Right hindlimb (tissue), 1 donor: ENCODE results near the gene AFAP1L1.
"Not testable (repeated sequence)": the region's sequence is repeated elsewhere in the genome, so short reads cannot be mapped to it uniquely, and the experiment has no call there.

ENCODE experiments used
- DNase-seq: peaks from one replicate; pipeline ENCODE4 v3.0.0-alpha.2; 2018

Gene AFAP1L1

DNA sequence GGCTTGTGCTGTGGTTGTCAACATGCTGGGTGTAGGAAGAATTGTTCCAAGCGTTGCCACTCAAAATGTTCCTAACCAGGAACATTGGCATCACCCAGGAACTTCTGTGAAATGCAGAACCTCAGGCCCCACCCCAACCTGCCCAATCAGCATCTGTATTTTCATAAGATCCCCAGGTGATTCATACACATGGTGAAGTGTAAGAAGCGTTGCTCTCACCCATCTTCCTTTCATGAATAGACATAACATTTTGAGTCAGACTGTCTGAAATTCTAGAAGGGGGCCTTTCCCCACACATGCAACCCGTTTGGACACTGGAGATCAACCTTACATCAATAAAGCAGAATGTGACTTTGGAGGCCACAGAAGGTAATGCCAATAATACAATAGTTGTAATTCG is 9.3 kb upstream of the AFAP1L1 start:
- no peak for DNase-seq

GRCh38 chr5:149264439-149265067 is 7.1 kb upstream of the AFAP1L1 start:
- no peak for DNase-seq

DNA sequence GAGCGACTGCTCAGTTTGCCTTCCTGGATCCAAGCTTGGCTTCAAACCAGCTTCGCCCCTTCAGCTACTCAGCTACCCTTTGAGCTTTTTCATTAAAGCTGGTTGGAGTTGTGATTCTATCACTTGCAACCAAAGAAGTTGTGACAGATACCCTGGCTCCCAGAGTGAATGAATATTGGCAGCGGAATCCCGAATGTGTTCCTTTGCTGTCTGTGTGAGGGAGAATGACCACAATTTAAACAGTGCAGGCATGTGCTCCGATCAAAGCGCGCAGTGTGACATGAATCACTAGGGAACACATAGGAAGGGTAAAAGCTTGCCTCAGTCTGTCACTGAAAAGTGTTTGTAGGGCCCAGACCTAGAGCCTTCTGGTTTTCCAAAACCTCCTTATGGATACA is 6.6 kb upstream of the AFAP1L1 start:
- no peak for DNase-seq

GRCh38 chr5:149265597-149265996 is 6.1 kb upstream of the AFAP1L1 start:
- DNase-seq, result no peak

DNA sequence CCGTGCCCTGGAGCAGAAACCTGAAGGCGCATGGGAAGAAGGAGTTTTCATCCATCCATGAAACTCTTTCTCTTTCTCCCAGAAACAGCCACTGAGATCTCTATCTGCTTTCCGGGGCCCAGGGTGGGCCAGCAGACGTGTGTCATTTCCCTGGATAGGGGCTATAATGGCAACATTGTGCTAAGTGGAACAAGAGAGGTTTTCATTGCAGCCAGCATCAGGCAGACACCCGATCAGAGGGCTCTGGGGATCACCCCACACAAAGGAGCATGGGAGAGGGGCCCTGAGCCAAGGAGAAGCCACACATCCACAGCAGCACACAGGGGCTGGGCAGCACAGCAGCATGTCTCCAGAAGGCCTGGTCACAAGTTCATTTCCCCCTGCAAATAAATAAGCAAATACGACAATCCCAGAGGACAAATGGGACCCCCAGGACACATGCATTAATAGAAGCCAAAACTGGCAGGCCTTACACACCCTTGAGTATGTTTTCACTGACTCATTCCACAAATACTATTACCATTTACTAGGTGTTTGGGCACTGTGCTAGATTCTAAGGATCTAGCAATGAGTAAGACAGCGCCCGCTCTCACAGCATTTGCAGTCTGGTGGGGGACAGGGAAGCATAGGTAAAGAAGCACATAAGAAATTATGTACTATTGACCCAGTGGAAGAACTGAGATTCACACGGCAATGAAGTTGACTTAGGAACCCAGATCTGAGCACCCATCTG is 4.3 kb upstream of the AFAP1L1 start:
- no peak for DNase-seq

DNA sequence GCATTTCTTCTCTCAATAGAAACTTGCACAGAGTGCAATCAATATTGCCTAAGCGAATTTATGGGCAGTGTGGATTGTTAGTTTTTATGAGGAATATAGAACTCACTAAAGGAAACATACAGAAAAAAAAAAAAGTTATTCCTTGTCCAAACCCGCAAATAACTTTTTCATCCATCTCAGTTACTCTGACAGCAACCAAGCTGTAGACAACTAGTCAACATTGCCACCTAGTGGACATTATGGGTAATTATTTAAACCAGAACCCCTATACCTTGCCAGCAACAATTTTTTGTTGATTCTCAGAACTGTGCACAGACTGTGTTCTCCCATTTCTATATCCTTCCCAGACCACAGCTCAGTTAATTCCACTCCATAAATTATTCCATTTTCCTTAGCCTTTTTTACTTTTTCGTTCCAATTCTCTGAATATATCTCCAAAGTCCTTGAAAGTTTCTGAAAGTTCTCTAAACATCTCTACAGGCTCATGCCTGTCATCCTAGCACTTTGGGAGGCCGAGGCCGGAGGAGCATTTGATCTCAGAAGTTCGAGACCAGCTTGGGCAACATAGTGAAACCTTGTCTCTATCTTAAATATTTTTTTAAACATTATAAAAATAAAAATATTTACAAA is 2.6 kb upstream of the AFAP1L1 start:
- DNase-seq, result no peak

- DNase-seq, result no peak
Observed at GRCh38 chr5:149271195-149271715, 404 bp upstream of the AFAP1L1 start.

DNA sequence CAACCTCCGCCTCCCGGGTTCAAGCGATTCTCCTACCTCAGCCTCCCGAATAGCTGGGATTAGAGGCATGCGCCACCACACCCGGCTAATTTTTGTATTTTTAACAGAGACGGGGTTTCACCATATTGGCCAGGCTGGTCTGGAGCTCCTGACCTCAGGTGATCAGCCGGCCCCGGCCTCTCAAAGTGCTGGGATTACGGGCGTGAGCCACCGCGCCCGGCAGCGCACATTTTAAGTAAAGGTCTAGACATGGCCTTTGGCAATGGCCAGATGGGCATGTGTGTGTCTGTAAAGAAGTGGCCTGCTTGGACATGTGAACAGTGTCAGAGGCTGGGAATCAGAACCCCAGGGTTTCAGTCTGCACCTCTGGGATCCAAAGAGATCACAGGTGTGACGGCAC is 1.1 kb downstream of the AFAP1L1 start:
- not testable (repeated sequence) for DNase-seq

DNA sequence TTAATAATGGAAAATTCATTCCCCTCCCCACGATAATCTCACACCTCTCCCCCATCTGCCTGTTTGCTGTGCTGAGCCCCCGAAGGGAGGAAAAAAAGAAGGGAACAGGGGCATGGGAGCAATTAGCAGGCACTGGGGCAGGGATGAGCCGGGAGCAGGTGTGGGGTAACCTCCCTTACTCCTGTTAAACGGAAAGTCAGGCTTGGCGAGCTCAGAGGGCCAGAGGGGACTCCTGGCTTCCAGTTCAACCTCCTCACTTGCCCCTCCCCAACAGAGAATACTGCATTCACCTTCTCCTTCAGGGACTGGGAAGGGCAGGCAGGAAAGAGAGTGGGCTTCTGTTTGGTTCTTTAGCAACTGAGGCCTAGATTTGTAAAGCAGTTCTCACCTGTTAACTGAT is 1.6 kb downstream of the AFAP1L1 start:
- DNase-seq, result no peak

DNA sequence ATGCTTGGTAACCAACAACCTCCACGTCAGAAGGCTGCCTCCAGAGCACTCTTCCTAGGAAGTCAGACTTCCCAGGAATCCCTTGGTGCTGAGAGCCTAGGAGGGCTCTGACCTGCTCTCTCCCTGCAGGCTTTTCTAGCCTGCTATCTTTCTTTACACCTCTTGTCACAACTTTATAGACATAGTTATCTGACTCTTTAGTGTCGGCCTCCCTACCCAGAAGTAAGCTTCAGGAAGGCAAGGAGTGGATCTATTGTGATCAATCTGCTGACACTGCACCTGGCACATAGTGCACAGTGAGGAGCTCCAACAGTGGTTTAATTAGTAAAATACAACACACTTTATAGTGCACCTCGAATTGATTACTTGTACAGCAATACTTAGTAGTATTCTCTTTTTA is 2.3 kb downstream of the AFAP1L1 start:
- DNase-seq, result no peak

DNA sequence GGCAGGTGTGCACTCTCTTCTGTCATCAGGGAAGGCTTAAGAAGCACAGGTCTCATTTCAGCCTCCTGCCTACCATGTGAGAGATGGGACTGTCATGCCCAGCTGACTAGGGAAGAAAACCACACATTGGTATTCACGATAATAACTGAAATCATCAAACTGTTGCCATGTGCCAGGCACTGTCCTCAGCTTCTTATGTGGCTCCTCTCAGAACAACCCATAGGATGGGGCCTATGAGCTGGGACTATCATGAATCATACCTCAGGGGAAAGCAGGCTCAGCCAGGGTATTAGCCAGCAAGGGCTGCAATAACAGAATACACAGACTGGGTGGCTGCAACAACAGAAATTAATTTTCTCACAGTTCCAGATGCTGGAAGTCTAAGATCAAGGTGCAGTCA is 3.3 kb downstream of the AFAP1L1 start:
- DNase-seq, result no peak

DNA sequence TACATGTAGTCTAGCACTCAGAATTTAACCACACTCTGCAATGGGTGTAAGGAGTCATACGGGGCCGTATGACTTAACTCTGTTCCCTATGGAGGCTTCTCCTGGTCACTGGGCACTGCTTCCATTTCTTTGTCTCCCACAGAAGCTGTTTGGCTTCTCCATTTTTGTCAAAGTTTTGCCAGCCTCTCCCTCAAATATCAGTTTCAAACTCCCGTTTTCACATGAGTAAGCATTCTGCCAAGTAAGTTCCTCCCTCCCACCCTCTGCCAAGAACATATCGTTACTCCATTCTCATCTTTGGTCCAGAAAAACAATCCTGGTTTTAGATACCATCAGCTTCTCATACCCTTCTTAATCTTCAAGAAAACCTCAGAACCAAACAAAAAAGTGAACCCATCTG is 6.1 kb downstream of the AFAP1L1 start:
- no peak for DNase-seq

DNA sequence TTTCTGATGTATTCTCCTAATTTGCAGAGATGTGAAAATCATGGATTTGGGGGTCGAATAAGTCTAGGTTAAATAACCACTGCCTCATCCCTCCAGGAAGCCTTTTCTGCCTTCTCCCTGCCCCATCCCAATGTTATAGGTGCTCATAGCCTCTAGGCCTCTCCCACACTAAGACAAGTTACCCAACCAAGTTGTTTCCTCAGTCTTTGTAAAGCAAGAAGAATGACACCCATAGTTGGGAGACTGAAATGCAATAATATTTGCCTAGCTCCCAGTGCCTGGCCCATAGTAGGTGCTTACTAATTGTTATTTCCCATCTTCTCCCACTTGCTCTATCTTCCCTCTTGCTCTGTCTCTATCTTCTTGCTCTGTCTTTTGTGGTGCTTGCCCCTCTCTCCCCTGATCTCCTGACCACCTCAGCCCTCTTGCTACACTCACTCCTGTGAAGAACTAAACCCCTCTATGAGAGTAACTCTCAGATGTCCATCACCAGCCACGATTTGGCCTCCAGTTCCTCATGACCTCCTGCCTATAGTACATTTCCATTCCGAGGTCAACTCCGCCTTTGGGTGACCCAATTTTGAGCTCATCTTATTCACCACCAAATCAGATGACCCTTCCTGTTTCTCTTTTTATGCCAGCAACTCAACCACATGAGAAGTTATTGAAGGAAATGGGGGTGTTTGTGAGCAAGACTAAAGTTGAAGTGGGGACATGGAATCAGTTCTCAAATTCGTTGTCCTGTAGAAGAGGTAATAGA is 7.0 kb downstream of the AFAP1L1 start:
- no peak for DNase-seq

DNA sequence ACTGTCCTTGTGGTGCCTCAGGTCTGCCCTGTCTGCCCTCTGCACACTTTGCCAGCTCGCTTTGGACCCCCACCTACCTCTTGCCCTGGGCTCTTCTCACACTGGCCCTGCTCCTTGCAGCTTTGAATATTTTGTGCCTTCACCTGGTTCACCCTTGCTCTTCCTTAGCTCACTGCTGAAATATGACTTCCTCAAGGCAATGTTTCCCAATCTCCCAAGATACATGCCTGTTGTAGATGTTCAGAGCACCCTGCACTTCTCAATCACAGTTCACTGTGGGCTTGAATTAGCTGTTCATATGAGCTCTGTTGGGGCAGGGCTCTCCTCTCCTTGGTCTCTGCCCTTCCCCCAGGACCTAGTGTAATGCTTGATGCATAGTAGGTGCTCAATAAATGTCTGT is 8.0 kb downstream of the AFAP1L1 start:
- DNase-seq, result no peak

DNA sequence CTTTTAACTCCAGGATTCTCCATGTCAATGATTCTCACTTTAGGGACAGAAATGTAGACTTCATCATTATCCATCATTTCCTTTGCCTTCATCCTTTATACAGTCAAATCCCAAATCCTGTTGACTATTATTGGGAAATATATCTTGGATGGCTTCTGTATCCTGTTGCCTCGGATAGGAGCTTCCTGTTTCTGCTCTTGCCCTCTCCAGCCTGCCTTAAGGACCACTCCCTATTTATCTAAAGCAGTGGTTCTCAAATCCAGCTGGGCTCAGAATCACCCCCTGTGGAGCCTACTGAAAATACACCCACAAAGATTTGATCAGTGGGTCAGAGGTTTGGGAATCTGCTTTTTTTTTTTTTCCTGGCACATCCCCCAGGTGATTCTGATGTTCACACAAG is 8.5 kb downstream of the AFAP1L1 start:
- DNase-seq, result no peak

DNA sequence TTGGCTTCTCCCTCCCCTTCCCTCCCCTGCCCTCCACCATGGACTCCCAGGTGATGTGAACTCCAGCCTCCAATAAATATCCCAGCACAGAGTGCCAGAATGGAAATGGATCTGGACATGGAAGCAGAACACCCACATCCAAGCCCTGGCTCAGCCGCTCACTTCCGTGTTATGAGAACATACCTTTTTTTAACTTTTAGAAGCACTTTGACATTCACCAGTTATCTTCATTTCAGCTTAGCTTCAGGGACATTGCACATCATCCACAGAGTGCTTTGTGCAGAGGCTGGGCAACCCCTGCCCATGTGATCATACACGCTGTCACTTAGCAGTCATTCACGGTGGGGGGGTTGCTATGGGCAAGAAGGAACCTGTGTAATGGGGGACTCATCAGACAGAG is 9.1 kb downstream of the AFAP1L1 start:
- no peak for DNase-seq

- DNase-seq, result no peak
Observed at GRCh38 chr5:149282027-149282965, 10.6 kb downstream of the AFAP1L1 start.

GRCh38 chr5:149282966-149283332 is 11.3 kb downstream of the AFAP1L1 start:
- DNase-seq, result no peak

GRCh38 chr5:149283626-149284480 is 12.2 kb downstream of the AFAP1L1 start:
- DNase-seq, result no peak

DNA sequence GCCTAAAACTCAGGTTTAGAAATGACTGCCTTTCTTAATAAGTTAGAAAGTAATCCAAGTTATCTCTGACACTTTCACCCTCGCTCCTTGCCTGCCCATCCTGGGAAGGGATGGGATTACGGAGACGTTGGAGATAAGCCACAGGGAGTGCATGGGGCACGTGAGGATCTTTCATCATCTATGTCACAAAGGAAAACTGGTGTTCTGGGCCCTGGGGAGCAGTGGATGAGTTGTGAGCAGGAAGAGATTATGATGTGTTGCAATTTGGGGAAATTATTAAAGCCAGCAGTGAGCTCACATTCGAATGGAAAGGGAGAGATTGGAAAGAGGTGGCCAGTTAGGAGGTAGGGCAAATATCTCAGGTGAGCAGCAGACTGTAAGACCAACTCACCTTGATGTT is 12.8 kb downstream of the AFAP1L1 start:
- no peak for DNase-seq

DNA sequence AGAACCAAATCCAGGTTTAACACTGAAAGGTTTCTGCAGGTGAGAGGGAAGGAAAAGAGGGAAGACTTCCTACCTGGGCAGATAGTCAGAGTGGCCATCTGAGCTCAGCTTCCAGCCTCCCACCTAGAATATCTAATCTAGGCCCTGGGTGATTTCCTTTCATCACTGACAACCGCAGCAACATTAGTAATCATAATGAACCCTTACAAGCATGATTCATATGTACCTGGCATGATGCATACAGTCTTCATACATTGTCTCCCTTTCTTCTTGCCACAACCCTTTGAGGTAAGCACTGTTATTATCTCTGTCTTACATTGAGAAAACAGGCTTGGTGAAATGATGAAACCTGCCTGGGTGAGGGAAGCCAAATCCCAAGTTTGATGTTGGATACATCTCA is 13.5 kb downstream of the AFAP1L1 start:
- DNase-seq, result no peak
